IMR-90 (cell line): Measurements from ENCODE around the gene BRME1. TPM values are rescaled to one million over a fixed set of nuclear protein-coding genes. Genes with fewer than 3 reads are reported as not detected.

ENCODE experiments used
- ATAC-seq: fragments of 200-7000 bp; cut with Tn5 transposase; 2 replicates; pipeline ENCODE4 v1.9.1; 2020; ENCODE audit warnings: low read depth, mild to moderate bottlenecking, moderate library complexity
- BruUV-seq: library from RNA; stranded (reverse); fragments of 400-500 nt; replicated peaks from 2 replicates; lab custom pipeline; 2021; lab: Mats Ljungman, UMichigan
- CTCF ChIA-PET: fragments of 300-600 bp; formaldehyde crosslinking; extraction: SDS; loops from one replicate; lab custom pipeline; 2021; ENCODE audit warnings: antibody characterized with exemption; lab: Yijun Ruan, JAX
- POLR2A ChIA-PET: fragments of 300-600 bp; sonication (Branson Sonifier 250); formaldehyde crosslinking; loops from one replicate; lab custom pipeline; 2022; ENCODE audit warnings: antibody characterized with exemption; ENCODE audit not compliant: unreplicated experiment; lab: Charles Lee
- DNase-seq: peaks from one replicate; pipeline ENCODE4 v3.0.0; 2013
- H2AFZ ChIP-seq: replicated peaks from 2 replicates; pipeline ENCODE3; 2013; ENCODE audit warnings: low read length, mild to moderate bottlenecking; ENCODE audit not compliant: poor library complexity
- H2AK5ac ChIP-seq: 2 replicates; pipeline ENCODE4 v1.6.1; 2013; ENCODE audit warnings: low read depth, low read length, inconsistent platforms
- H2AK9ac ChIP-seq: replicated peaks from 2 replicates; pipeline ENCODE3; 2013; ENCODE audit warnings: mild to moderate bottlenecking, low read depth, low read length, moderate library complexity; ENCODE audit not compliant: poor library complexity
- H2BK120ac ChIP-seq: 2 replicates; pipeline ENCODE4 v1.6.1; 2013; ENCODE audit warnings: low read depth, low read length, inconsistent platforms
- H2BK15ac ChIP-seq: 3 replicates; pipeline ENCODE4 v1.6.1; 2013; ENCODE audit warnings: low read depth, low read length, inconsistent platforms
- H2BK20ac ChIP-seq: 2 replicates; pipeline ENCODE4 v1.6.1; 2013; ENCODE audit warnings: low read depth, mild to moderate bottlenecking, inconsistent platforms, low read length, moderate library complexity
- H2BK5ac ChIP-seq: 2 replicates; pipeline ENCODE4 v1.6.1; 2013; ENCODE audit warnings: mild to moderate bottlenecking, low read depth, low read length, inconsistent platforms; ENCODE audit not compliant: poor library complexity, severe bottlenecking
- H3K14ac ChIP-seq: replicated peaks from 2 replicates; pipeline ENCODE4 v1.6.1; 2013; ENCODE audit warnings: low read depth, low read length, inconsistent platforms
- H3K18ac ChIP-seq: 2 replicates; pipeline ENCODE4 v1.6.1; 2013; ENCODE audit warnings: low read depth, low read length, control low read depth
- H3K23ac ChIP-seq: 2 replicates; pipeline ENCODE4 v1.6.1; 2013; ENCODE audit warnings: low read depth, low read length, inconsistent platforms
- H3K27ac ChIP-seq: 2 replicates; pipeline ENCODE4 v1.5.1; 2013; ENCODE audit warnings: mild to moderate bottlenecking, control low read depth, low read length; ENCODE audit not compliant: insufficient read depth
- H3K27me3 ChIP-seq: 2 replicates; pipeline ENCODE4 v1.6.1; 2013; ENCODE audit warnings: low read length; ENCODE audit not compliant: control insufficient read depth, insufficient read depth
- H3K36me3 ChIP-seq: 2 replicates; pipeline ENCODE4 v1.6.1; 2013; ENCODE audit warnings: low read length, mixed read lengths; ENCODE audit not compliant: control insufficient read depth, insufficient read depth
- H3K4ac ChIP-seq: 2 replicates; pipeline ENCODE4 v1.6.1; 2013; ENCODE audit warnings: low read depth, low read length, inconsistent platforms
- H3K4me1 ChIP-seq: 2 replicates; pipeline ENCODE4 v1.6.1; 2013; ENCODE audit warnings: low read length, mixed read lengths; ENCODE audit not compliant: control insufficient read depth, insufficient read depth
- H3K4me2 ChIP-seq: 2 replicates; pipeline ENCODE4 v1.6.1; 2013; ENCODE audit warnings: low read depth, mild to moderate bottlenecking, control low read depth, low read length, moderate library complexity
- H3K4me3 ChIP-seq: 2 replicates; pipeline ENCODE4 v1.5.1; 2013; ENCODE audit warnings: low read depth, mild to moderate bottlenecking, control low read depth, low read length, moderate library complexity; ENCODE audit not compliant: insufficient read depth
- H3K56ac ChIP-seq: 2 replicates; pipeline ENCODE4 v1.6.1; 2013; ENCODE audit warnings: low read length, inconsistent platforms; ENCODE audit not compliant: insufficient read depth; ENCODE audit errors: extremely low read depth
- H3K79me1 ChIP-seq, 2 experiments: 2 replicates each; pipeline ENCODE4 v1.6.1; 2013; ENCODE audit warnings: low read length in 2 of 2, inconsistent platforms in 1 of 2, low read depth in 1 of 2
- H3K9ac ChIP-seq: 2 replicates; pipeline ENCODE4 v1.6.1; 2013; ENCODE audit warnings: low read depth, low read length, control low read depth
- H3K9me1 ChIP-seq: 2 replicates; pipeline ENCODE4 v1.6.1; 2013; ENCODE audit warnings: low read length, inconsistent platforms; ENCODE audit not compliant: insufficient read depth
- H3K9me3 ChIP-seq: 2 replicates; pipeline ENCODE4 v1.6.1; 2013; ENCODE audit warnings: low read length; ENCODE audit not compliant: control insufficient read depth, insufficient read depth
- H4K20me1 ChIP-seq: 2 replicates; pipeline ENCODE4 v1.6.1; 2013; ENCODE audit warnings: low read length, inconsistent platforms; ENCODE audit not compliant: insufficient read depth
- H4K5ac ChIP-seq: 2 replicates; pipeline ENCODE4 v1.6.1; 2013; ENCODE audit warnings: mild to moderate bottlenecking, low read depth, low read length, control low read depth
- H4K8ac ChIP-seq, 2 experiments: 2 replicates each; pipeline ENCODE4 v1.6.1; 2013; ENCODE audit warnings: low read depth in 2 of 2, low read length in 2 of 2, control low read depth in 1 of 2, inconsistent platforms in 1 of 2
- H4K91ac ChIP-seq: 2 replicates; pipeline ENCODE4 v1.6.1; 2013; ENCODE audit warnings: low read depth, low read length, inconsistent platforms; ENCODE audit not compliant: insufficient read depth
- BHLHE40 ChIP-seq: fragments of 150-350 bp; IDR thresholded peaks from 2 replicates; pipeline ENCODE4 v1.6.1; 2016; ENCODE audit warnings: mild to moderate bottlenecking, low read depth, low read length
- CHD1 ChIP-seq: IDR thresholded peaks from 2 replicates; pipeline ENCODE4 v1.6.1; 2012; ENCODE audit warnings: low read depth, low read length, improper control_type of control experiment
- CTCF ChIP-seq: conservative IDR thresholded peaks from 2 replicates; pipeline ENCODE4 v1.5.1; 2012; ENCODE audit warnings: mild to moderate bottlenecking, low read depth, low read length, improper control_type of control experiment
- FOS ChIP-seq: fragments of 150-350 bp; IDR thresholded peaks from 2 replicates; pipeline ENCODE4 v1.6.1; 2016; ENCODE audit warnings: low read depth, low read length
- MAZ ChIP-seq: IDR thresholded peaks from 2 replicates; pipeline ENCODE4 v1.6.1; 2012; ENCODE audit warnings: low read depth, mild to moderate bottlenecking, low read length, improper control_type of control experiment, moderate library complexity, borderline replicate concordance
- MXI1 ChIP-seq: IDR thresholded peaks from 2 replicates; pipeline ENCODE4 v1.6.1; 2012; ENCODE audit warnings: low read depth, mild to moderate bottlenecking, low read length, moderate library complexity, borderline replicate concordance
- NFE2L2 ChIP-seq: fragments of 150-350 bp; IDR thresholded peaks from 2 replicates; pipeline ENCODE4 v1.6.1; 2016; ENCODE audit warnings: low read depth, mild to moderate bottlenecking, low read length
- POLR2A ChIP-seq: IDR thresholded peaks from 2 replicates; pipeline ENCODE4 v1.6.1; 2012; ENCODE audit warnings: mild to moderate bottlenecking, low read depth, low read length
- RAD21 ChIP-seq: IDR thresholded peaks from 2 replicates; pipeline ENCODE4 v1.6.1; 2012; ENCODE audit warnings: low read length, improper control_type of control experiment
- RCOR1 ChIP-seq: IDR thresholded peaks from 2 replicates; pipeline ENCODE4 v1.6.1; 2012; ENCODE audit warnings: mild to moderate bottlenecking, low read length, improper control_type of control experiment; ENCODE audit not compliant: insufficient replicate concordance
- RFX5 ChIP-seq: IDR thresholded peaks from 2 replicates; pipeline ENCODE4 v1.8.0; 2012; ENCODE audit warnings: low read depth, mild to moderate bottlenecking, low read length, moderate library complexity
- SMC3 ChIP-seq: fragments of 150-350 bp; IDR thresholded peaks from 2 replicates; pipeline ENCODE4 v1.6.1; 2016; ENCODE audit warnings: low read depth, mild to moderate bottlenecking, antibody characterized with exemption, low read length, moderate library complexity
- USF2 ChIP-seq: fragments of 150-350 bp; IDR thresholded peaks from 2 replicates; pipeline ENCODE4 v1.6.1; 2017; ENCODE audit warnings: mild to moderate bottlenecking, antibody characterized with exemption, low read length, low read depth
- WGBS, 2 experiments: methylation state at CpG; one replicate each; pipeline versions ENCODE4 v1.1.5 to v1.1.7; 2013; ENCODE audit warnings: missing lambda C conversion rate in 2 of 2; ENCODE audit not compliant: insufficient read length in 1 of 2; ENCODE audit errors: extremely low coverage in 2 of 2; 5-methylcytosine and 5-hydroxymethylcytosine counted together
- dilution Hi-C: fragments of 300-500 bp; cut with HindIII; formaldehyde crosslinking; loops from one replicate; pipeline ENCODE4 v1.14.3; 2018; ENCODE audit warnings: low sequenced_read_pairs; ENCODE audit not compliant: unreplicated experiment
- in situ Hi-C: fragments of 300-500 bp; cut with MboI; formaldehyde crosslinking; loops from 3 replicates; pipeline ENCODE4 v1.14.3; 2019; ENCODE audit warnings: low sequenced_read_pairs, inconsistent platforms, mixed read lengths
- intact Hi-C: fragments of 100-400 bp; cut with micrococcal nuclease; formaldehyde crosslinking; loops from 2 replicates; pipeline ENCODE4 v1.10.0; 2022
- polyA plus RNA-seq, 3 experiments: library from polyadenylated mRNA; depleted of rRNA; stranded (reverse); fragments of >200 nt; gene quantifications; 2 replicates each; pipeline ENCODE4 v1.2.3, GENCODE V29; 2012; ENCODE audit warnings: low replicate concordance in 1 of 3
- total RNA-seq: library from RNA; depleted of rRNA; stranded (reverse); fragments of >200 nt; gene quantifications from 2 replicates; pipeline ENCODE4 v1.2.3, GENCODE V29; 2012

BRME1 gene
- total and polyA plus RNA-seq, 2 of the 4 experiments (the other 2 are of a cell fraction), result 0.18 to 0.38 TPM

DNA sequence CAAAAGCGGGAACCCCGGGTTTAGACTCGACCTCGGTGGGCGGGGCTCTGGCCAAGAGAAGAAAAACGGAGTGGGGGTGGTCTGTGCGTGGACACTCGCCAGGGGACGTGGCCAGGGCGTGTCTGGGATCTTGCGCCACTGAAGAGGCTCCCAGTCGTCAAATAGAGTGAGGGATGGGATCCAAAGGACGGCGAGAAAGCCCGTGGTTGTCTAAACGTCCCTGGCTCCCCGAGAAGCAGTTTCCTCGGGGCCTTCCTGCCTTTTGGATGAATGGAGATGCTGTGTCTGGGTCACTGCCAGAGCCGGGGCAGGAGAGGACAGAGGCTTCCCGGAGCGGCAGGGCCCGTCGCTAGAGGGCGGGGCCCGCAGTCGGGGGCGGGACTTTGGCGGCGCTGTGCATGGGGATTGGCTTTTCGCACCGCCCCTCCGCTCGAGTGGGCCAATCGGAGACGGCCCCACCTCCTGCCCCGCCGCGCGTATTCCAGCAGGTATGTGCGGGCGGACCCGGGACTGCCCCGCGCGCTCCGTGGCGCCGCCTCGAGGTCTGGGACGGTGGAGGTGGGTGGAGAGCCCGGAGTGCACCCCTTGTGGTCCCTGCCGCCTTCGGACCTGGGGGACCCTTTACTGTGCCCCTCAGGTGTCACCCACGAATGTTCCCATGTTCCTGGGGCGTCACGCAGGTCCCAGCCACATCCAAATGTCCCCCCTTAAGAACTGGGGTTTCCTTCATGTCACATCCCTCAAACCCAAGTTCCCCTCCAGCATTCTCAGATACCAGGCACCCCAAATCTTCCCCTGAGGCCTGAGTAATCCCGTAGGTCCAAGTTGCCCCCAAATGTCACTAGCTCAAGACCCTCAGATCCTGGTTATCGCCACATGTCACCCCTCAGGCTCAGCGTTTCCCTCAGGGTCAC, 72.3 kb downstream of the BRME1 start:
- in situ Hi-C loops (loop anchor here (25.0 kb wide), 1 partner anchor 1046 kb away; the partner anchor contains the start of genes HOOK2 and JUNB), intact Hi-C loops (no loop called here), dilution Hi-C loops (no loop called here)
- 9% methylated on average over 23 of the region's 59 CpGs; no CpG with 5 or more reads in 1 of the 2 experiments for WGBS, 2 experiments
- no peaks in the 10 kb centered on the region for H3K27me3 ChIP-seq
- DNase-seq, result peak; percentile 86
- H3K9me3 ChIP-seq, result no peaks in the 10 kb centered on the region
- H3K9ac ChIP-seq, result peak overlapping the region; percentile 6; the same call in 1 of the 2 replicates
- peak overlapping the region; percentile 26 for H2BK5ac ChIP-seq
- 0 out of 2 replicates have a peak overlapping the region, but pooled peaks have one; percentile 18 for H3K14ac ChIP-seq
- H3K4me1 ChIP-seq, result peaks cover 31% of the 10 kb centered on the region
- no peak overlapping the region for H2BK120ac ChIP-seq
- no peak overlapping the region for H3K4me3 ChIP-seq
- H2BK20ac ChIP-seq, result no peak overlapping the region
- H2AK5ac ChIP-seq, result peak overlapping the region; percentile 44
- no peak overlapping the region for H4K91ac ChIP-seq
- peak overlapping the region; percentile 67 for H2AFZ ChIP-seq
- no TSS peak for BruUV-seq
- ChIA-PET POLR2A (interaction anchor here (0.8 kb wide), 1 partner anchor 28 kb away, joined by 3 read pairs; no protein-coding TSS in a partner anchor), CTCF (no interaction called here)
- H2BK15ac ChIP-seq, result no peak overlapping the region
- no peak overlapping the region for H3K56ac ChIP-seq
- peak overlapping the region; percentile 20 for H3K27ac ChIP-seq
- peak overlapping the region; percentile 46; the same call in 1 of the 2 replicates for H3K4ac ChIP-seq
- peaks cover 87% of the 10 kb centered on the region for H4K20me1 ChIP-seq
- no peak overlapping the region for H3K18ac ChIP-seq
- peak overlapping the region; percentile 97 for H2AK9ac ChIP-seq
- H4K5ac ChIP-seq, result no peak overlapping the region
- peaks cover 5% of the 10 kb centered on the region for H3K9me1 ChIP-seq
- H3K36me3 ChIP-seq, result peaks cover 46% of the 10 kb centered on the region
- peak overlapping the region in 1 of 2 experiments; percentile 37; a peak in 1 of 4 replicates for H4K8ac ChIP-seq
- H3K79me1 ChIP-seq, result peaks cover 6 to 58% of the 10 kb centered on the region in 2 experiments; a peak in 3 of 4 replicates
- ATAC-seq, result peak; percentile 89
- H3K4me2 ChIP-seq, result peak overlapping the region; percentile 4; the same call in 1 of the 2 replicates
- H3K23ac ChIP-seq, result peak overlapping the region; percentile 34; the same call in 1 of the 2 replicates
- TF ChIP-seq MAZ, result peak; percentile 35; the same call in 1 of the 2 replicates
- TF ChIP-seq CHD1, result peak; percentile 7; the same call in 1 of the 2 replicates
- no peak for TF ChIP-seq MXI1
- TF ChIP-seq POLR2A, result peak; percentile 78
- peak; percentile 49 for TF ChIP-seq CTCF
- TF ChIP-seq FOS, result no peak; the same call in 1 of the 2 replicates
- no peak; the same call in 1 of the 2 replicates for TF ChIP-seq SMC3
- peak; percentile 8; the same call in 1 of the 2 replicates for TF ChIP-seq NFE2L2
- TF ChIP-seq BHLHE40, result no peak
- TF ChIP-seq USF2, result peak; percentile 0; the same call in 1 of the 2 replicates
- no peak for TF ChIP-seq RFX5
- TF ChIP-seq RAD21, result no peak; the same call in 1 of the 2 replicates
- no peak for TF ChIP-seq RCOR1
